Uterus (tissue), 2 donors: ENCODE data around the gene TMEM74B.

Experiments
- CTCF ChIP-seq, 4 experiments: fragments of 200-600 bp in 2 of 4; fragments of 450-650 bp in 2 of 4; sonication (generic) in 2 of 4; IDR thresholded peaks; one replicate each; pipeline ENCODE4 v1.5.1; 2016 to 2019; ENCODE audit warnings: antibody characterized with exemption in 4 of 4, mild to moderate bottlenecking in 2 of 4, moderate library complexity in 1 of 4
- POLR2A ChIP-seq, 2 donors: fragments of 450-650 bp; IDR thresholded peaks; one replicate each; pipeline ENCODE4 v1.6.1; 2016; ENCODE audit warnings: antibody characterized with exemption in 2 of 2, mild to moderate bottlenecking in 1 of 2, moderate library complexity in 1 of 2

DNA sequence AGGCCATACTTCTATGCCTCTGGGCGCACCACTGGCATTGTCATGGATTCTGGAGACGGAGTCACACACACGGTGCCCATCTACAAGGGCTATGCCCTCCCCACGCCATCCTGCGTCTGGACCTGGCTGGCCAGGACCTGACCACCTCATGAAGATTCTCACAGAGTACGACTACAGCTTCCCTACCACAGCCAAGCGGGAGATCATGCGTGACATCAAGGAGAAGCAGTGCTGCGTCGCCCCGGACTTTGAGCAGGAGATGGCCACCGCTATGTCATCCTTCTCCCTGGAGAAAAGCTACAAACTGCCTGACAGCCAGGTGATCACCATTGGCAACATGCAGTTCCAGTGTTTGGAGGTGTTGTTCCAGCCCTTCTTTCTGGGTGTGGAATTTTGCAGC, 23.8 kb downstream of the TMEM74B start:
- TF ChIP-seq POLR2A (IDR thresholded peaks at IDR 0.05) (no peak), CTCF (IDR thresholded peaks at IDR 0.05) (no peak)
